GM18858 (cell line): ENCODE data around the gene PAQR3.
"Not testable (repeated sequence)": the region's sequence is repeated elsewhere in the genome, so short reads cannot be mapped to it uniquely, and the experiment has no call there.

Source experiments
- ATAC-seq: cut with Tn5 transposase; IDR thresholded peaks from one replicate; pipeline ENCODE4 v1.9.1; 2021; ENCODE audit not compliant: unreplicated experiment

Gene PAQR3

GRCh38 chr4:78928835-78929234, 10.4 kb downstream of the PAQR3 start:
- no peak for ATAC-seq

- no peak for ATAC-seq
These were observed 12.4 kb downstream of the PAQR3 start for GRCh38 chr4:78926826-78927225.

- peak; percentile 58 for ATAC-seq
These were observed 15.6 kb downstream of the PAQR3 start for GRCh38 chr4:78923464-78924312.

GRCh38 chr4:78922207-78922606, 17.0 kb downstream of the PAQR3 start:
- ATAC-seq, result no peak

- no peak for ATAC-seq
These were observed 28.6 kb downstream of the PAQR3 start for GRCh38 chr4:78910612-78911011.

GRCh38 chr4:78908974-78909373, 30.3 kb downstream of the PAQR3 start:
- not testable (repeated sequence) for ATAC-seq

GRCh38 chr4:78907638-78908037, 31.6 kb downstream of the PAQR3 start:
- ATAC-seq, result no peak

GRCh38 chr4:78904143-78904542, 35.1 kb downstream of the PAQR3 start:
- ATAC-seq, result no peak

GRCh38 chr4:78902298-78902697, 36.9 kb downstream of the PAQR3 start:
- ATAC-seq, result no peak

GRCh38 chr4:78901882-78902281, 37.4 kb downstream of the PAQR3 start:
- no peak for ATAC-seq

GRCh38 chr4:78899302-78899701, 39.9 kb downstream of the PAQR3 start:
- no peak for ATAC-seq

GRCh38 chr4:78889955-78890354, 49.3 kb downstream of the PAQR3 start:
- no peak for ATAC-seq

- no peak for ATAC-seq
These were observed 53.6 kb downstream of the PAQR3 start for GRCh38 chr4:78885598-78885997.

GRCh38 chr4:78880874-78881492, 58.3 kb downstream of the PAQR3 start:
- no peak for ATAC-seq

- no peak for ATAC-seq
These were observed 61.2 kb downstream of the PAQR3 start for GRCh38 chr4:78878031-78878430.

- no peak for ATAC-seq
These were observed 62.5 kb downstream of the PAQR3 start for GRCh38 chr4:78876568-78877320.

GRCh38 chr4:78870056-78870455, 69.2 kb downstream of the PAQR3 start:
- ATAC-seq, result no peak

- ATAC-seq, result not testable (repeated sequence)
These were observed 70.5 kb downstream of the PAQR3 start for GRCh38 chr4:78868712-78869111.

- no peak for ATAC-seq
These were observed 73.8 kb downstream of the PAQR3 start for GRCh38 chr4:78865451-78865850.

- ATAC-seq, result peak; percentile 54
These were observed 74.7 kb downstream of the PAQR3 start for GRCh38 chr4:78864405-78865024.

GRCh38 chr4:78863991-78864390, 75.2 kb downstream of the PAQR3 start:
- ATAC-seq, result no peak
